ENCODE measurements around the gene CCDC27.
A peak's percentile ranks its signal among the peaks of the same experiment; 100 is the strongest.
"Not testable (repeated sequence)": the region's sequence is repeated elsewhere in the genome, so short reads cannot be mapped to it uniquely, and the experiment has no call there.

The CCDC27 gene

GRCh38 chr1:3740042-3740441, 12.2 kb upstream of the CCDC27 start:
- no peak for DNase-seq

DNA sequence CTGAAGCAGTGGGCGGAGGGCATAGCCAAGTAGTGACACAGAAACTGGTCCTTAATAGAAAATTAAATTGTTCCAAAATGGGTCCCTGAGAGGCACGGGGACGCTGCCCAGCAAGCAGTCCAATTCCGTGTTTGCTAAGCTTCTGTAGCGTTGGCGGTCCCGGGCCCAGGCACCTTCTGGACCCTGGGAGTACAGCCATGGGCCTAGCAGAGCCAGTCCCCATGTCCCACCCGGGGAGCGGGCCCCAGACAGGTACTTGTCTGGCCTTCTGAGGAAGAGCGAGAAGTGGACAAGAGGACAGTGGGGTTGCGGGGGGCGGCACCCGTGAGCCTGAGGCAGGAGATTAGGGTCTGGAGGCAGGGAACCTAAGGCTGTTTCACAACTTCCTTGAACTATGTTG, 11.5 kb upstream of the CCDC27 start:
- no peak for DNase-seq

DNA sequence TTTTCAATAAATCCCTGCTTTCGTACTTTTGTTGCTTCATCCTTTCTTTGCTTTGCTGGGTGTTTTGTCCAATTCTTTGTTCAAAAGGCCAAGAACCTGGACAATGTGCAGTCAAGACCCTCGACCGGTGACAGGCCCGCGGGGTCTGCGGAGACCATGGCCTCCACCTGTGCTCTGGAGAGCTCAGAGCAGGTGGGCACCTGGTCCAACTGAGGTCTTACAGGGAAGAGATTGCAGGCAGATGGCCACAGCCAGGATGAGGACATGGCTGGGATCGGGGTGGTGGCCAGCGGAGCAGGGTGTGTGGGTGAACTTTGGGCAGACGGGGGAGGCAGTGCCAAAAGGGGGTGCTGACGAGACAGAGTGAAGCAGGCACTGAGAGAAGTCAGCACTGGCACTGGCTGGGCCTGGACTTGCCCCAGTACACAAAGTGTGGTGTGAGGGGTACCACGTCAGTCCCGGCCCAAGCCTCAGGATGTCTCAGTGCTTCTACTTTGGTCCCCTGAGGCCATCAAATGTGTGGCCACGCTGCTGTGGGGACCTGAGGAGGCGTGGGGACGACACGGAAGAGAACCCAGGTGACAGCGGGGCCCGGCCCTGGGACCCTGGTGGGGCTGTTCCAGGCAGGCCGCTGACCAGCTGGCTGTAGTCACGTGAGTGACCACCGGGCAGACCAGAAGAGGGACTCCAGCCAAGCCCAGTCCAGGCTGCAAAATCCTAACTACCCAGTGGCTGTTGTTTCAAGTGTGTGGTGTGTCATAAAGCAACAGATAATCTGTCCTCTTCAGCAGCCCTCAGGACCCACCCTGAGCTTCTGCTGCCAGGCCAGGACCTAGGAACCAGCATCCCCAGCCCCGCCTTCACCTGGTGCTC, 10.4 kb upstream of the CCDC27 start:
- DNase-seq: no peak

DNA sequence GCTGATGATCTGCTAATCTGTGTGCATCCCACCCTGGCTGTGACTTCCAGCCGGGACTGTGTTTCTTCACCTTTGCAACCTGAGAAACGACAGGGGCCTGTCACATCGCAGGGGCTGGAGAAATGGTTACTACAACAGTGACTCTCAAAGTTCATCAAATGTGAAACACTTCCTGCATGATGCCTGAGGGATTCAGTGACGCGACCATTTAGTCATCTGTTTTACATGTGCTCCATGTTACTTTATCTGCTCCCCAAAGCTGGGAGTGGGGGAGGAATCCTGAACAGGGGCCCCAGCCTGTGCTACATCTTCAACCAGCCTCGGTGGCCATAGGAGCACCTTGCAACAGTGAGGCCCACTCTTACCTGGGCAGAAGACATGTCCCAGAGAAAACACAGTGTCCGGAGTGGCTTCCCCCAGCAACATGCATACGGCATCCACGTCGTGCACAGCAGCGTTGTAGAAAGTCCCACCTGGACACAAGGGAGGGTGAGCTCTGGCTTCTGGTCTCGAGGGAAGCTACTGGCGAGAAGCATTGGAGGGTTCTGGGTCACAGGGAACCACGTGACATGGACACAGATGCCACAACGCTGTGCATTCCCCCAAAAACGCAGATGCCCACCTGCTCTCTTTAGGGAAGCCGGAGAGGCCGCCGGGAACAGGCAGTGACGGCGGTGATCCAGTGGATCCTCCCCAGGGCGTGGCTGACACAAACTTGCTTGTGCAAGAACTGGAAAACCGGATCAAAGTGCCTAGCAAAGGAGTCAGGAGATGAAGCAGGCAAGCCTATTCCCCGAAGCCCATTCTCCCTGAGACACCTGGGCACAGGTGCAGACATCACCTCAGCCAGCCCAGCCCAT, 9.6 kb upstream of the CCDC27 start:
- no peak for DNase-seq

DNA sequence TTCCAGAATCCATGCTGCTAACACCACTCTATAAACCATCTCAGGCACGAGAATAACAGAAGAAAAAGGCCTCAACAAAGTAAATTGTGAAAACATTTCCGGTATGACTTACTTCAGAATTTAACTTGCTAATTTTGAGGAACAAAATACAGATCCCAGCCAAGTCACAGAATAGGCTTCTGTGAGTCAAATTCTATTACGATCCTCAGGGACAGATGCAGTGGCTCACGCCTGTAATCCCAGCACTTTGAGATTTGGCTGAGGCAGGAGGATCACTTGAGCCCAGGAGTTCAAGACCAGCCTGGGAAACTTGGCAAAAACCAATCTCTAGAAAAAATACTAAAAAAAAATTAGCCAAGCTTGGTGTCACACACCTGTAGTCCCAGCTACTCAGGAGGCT, 8.8 kb upstream of the CCDC27 start:
- no peak for DNase-seq

GRCh38 chr1:3743826-3744225, 8.4 kb upstream of the CCDC27 start:
- no peak for DNase-seq

- no peak for DNase-seq
These were observed 7.6 kb upstream of the CCDC27 start for GRCh38 chr1:3744646-3745045.

- DNase-seq: no peak
These were observed 7.2 kb upstream of the CCDC27 start for GRCh38 chr1:3745071-3745470.

DNA sequence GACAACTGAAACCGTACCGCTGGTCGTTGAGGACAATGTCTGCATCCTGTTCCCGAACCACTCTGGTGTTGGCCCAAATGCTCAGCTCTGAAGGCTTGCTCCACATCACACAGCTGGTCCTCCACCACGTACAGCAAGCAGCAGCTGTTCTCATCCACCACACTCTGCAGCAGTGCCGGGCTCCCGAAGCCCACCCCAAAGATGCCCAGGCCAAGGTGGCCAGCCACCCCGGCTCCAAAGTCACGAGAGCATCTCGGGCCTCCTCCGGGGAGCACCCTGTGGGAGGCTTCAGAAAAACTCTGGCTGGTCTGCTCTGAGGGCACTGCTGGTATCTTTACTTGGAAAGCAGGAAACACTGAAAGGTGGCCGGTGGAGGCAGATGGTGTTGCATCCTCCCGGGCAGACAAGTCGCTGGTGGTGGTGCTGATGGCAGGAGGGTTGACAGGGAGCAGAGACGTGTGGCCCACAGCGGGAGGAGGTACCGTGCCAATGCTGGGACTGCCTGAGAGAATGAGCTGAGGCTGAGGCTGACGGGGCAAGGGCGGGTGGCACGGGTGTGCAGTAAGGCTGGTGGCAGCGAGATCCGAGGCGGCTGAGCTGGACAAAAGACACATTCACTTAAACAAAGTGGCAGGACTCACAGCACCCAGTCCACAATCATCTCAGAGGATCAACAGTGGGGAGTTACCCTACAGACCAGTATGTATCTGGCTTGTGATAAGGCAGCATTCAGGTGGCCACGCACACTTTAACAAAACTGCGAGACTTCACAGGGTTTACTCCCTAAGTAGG, 6.5 kb upstream of the CCDC27 start:
- DNase-seq: no peak

DNA sequence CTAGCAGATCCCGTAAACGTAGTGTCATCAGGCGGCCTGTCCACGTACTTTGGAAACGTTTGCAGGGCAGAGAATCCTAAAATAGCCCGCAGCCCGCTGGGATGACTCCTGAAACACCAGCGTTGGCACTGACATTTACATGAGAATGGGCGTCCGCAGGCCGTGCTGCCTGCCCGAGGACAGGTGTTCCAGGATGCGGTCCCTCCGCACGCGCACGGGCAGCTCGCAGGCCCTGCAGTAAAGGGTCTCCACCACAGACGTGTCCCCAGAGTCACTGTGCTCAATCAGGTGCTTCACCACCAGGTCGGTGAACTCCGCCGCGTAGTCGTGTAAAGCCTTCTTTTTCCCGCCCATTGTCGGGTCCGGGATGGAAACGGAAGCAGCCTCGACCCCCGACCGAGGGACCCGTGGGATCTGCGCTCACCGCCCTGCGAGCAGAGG, 5.8 kb upstream of the CCDC27 start:
- DNase-seq: peak in 1 of 2 donors; percentile 3

DNA sequence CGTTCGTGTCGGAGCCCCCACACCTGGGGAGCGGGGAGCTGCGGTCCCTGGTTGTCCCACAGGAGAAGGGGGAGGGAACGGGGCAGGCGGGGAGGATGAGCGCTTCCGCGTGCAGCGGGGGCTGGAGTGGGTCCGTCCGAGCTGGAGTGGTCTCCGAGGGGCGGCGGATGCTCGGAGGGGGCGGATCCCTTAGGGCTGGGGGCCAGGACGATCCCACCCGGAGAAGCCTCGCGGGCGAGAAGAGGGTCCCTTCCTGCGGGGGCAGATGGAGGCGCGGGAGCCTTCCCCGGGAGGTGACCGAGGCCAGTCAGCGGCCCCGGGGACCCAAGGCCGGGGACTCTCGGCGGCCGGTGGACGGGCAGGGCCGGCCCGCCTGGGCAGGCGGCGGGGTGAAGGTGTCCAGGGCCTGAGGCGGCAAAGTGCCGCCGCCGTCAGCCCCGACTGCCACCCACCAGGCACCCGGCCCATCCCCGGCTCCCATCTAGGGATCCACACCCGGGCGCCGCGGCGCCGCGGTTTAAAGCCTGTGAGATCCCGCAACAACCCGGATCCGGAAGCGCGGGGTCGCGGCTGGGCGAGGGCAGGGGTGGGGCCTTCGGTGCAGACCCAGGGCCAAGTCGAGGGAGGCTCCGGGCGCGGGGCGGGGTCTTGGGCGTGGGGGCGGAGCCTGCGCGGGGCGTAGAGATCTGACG, 5.3 kb upstream of the CCDC27 start:
- DNase-seq: peak; percentile 88 to 89

DNA sequence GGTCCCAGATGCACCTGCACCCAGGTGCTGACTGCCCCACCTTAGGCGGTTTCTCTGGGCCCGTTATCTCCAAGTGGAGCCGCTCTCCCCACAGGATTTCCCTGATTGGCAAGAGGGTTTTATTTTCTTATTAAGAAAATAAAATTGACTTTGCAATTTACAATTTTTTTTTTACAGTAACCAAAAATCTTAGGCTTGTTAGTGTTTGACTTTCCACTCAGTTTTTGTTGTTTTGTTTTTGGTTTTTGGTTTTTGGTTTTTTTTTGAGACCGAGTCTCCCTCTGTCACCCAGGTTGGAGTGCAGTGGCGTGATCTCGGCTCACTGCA, 4.8 kb upstream of the CCDC27 start:
- DNase-seq: no peak

GRCh38 chr1:3747903-3748302, 4.3 kb upstream of the CCDC27 start:
- DNase-seq: no peak

DNA sequence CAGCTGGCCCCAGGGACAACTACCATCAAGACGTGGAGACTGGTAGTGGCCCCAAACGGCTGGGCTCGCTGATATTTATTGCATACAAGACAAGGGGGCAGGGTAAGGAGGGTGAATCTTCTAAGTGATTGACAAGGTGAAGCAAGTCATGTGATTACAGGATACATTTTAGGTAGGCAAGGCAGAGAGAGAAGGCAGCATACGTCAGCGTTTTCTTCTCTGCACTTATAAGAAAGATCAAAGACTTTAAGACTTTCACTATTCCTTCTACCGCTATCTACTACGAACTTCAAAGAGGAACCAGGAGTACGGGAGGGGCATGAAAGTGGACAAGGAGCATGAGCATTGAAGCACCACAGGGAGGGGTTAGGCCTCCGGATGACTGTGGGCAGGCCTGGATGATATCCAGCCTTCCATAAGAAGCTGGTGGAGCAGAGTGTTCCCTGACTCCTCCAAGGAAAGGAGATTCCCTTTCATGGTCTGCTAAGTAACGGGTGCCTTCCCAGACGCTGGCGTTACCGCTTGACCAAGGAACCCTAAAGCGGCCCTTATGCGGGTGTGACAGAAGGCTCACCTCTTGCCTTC, 3.8 kb upstream of the CCDC27 start:
- DNase-seq: not testable (repeated sequence)

GRCh38 chr1:3749512-3749911, 2.7 kb upstream of the CCDC27 start:
- DNase-seq: no peak

DNA sequence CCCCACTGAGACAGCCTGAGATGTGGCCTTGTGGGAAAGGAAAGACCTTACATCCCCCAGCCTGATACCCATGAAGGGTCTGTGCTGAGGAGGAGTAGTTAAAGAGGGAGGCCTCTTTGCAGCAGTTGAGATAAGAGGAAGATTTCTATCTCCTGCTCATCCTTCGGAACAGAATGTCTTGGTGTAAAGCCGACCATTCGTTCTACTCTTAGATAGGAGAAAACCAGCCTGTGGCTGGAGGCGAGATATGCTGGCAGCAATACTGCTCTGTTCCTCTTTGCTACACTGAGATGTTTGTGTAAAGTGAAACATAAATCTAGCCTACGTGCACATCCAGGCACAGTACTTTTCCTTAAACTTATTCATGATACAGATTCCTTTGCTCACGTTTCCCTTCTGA, 1.5 kb upstream of the CCDC27 start:
- no peak for DNase-seq

DNA sequence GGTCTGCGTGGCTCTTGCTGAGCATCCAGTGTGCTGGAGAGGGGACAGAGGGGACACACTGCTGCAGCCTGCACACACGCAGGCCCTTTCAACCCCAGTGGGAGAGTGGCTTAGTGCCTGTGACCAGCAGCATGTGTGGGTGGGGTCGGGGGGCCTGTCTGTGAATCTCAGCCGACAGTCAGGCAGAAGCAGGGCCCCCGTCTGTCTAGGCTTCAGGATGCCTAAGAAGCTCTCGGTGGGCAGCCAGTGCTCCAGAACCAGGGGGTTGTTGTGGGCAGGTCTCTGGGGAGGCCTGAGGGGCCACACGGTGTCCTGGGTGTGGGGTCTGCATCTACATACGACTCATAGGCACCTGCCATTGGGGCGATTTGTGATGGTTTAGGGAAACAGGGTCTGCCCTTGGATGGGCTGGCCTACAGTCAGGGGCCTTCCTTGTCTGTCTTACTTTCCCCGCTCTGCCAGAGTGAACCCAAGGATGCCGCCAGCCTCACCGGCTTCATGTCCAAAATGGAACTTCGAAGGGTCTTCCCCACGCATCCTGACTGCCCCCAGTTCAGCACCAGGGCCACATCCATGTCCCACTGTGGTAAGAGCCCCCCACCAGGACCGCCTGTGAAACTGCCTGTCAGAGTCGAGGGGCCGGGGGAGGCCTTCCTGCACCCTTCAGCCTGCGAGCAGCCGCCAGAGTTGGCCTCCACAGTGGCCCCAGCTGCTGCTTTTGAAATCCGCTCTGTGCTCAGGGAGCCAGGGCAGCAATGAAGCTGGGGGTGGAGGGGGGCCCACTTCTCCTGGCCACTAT, 1.6 kb downstream of the CCDC27 start:
- no peak for DNase-seq

DNA sequence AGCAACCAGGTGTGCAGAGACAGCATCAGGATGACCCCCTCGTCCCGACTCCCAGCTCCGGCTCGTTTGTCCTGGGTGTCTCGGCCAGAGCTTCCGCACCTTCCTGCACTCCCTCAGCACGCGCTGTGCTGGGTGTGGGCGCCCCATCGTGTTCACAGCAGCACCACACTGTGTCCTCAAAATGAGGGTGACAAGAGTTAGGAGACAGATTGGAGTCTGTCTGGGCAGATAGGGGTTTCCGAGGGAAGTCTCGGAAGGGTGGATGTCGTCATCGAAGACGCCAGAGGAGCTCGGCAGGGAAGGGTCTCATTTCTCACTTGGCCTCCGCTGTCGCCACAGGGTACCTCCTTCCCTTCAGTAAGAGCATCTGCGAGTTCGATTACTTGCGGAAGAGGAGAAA, 4.1 kb downstream of the CCDC27 start:
- DNase-seq: no peak

DNA sequence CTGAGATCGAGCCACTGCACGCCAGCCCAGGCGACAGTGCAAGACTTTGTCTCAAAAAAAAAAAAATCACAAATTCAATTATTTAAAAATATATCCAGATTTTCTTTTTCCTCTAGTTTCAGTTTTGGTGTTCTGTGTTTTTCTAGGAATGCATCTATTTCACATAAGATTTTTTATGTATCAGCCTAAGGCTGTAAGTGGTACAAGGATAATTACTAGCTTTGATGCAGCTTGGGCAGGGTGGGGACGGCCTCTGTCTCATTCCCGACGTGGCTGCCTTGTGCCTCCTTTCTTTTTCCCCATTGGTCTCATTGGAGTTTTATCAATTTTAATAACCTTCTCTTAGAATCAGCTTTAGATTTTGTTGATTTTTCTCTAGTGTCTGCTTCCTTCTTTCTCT, 6.9 kb downstream of the CCDC27 start:
- DNase-seq: no peak

DNA sequence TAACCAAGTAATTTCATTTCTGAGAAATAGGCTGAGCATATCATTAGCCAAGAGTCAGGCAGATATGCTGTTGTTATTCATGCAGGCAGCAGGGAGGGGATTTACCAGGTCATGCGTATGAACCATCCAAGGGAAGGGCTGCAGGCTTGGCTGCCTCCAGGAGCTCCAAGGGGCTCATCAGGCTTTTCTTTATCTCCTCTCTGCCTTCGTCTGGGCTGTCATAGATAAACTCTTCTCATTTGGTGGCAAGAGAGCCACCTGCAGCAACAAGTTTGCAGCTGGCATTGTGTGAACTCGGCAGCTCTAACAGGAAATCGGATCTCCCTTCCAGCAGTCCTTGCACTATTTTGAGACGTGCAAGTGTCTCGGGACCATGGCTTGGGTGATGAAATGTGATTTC, 7.5 kb downstream of the CCDC27 start:
- no peak for DNase-seq

- no peak for DNase-seq
These were observed 9.2 kb downstream of the CCDC27 start for GRCh38 chr1:3761296-3762010.
